ENCODE results near the gene CHD1.

CHD1 gene

DNA sequence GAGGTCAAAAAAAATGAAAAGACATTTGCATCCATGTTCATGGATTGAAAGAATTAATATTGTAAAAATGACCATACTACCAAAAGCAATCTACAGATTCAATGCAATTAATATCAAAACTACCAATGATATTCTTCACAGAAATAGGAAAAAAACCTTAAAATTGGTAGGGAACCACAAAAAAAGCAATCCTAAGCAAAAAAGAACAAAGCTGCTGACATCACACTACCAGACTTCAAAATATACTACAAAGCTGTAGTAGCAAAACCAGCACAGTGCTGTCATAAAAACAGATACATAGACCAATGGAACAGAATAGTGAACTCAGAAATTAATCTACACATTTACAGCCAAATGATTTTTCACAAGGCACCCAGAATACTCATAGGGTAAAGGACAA, 121.0 kb downstream of the CHD1 start:
- DNase-seq (ENCODE audit: low read depth in 2 of 2) = no peak

DNA sequence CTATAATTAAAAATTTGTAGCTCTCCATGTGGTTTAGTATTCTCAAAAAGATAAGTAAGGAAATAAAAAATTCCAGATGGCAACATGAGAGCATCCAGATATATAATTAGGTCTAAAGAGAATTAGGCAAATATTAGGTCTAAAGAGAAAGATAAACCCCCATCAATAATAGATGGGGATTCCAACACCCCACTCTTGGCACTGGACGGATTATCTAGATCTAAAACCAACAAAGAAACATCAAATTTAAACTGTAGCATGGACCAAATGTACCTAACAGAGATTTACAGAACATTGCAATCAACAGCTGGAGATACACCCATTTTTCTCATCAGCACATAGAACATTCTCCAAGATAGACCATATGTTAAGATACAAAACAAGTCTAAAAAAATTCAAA, 123.7 kb downstream of the CHD1 start:
- DNase-seq (ENCODE audit: low read depth in 2 of 2) = no peak

DNA sequence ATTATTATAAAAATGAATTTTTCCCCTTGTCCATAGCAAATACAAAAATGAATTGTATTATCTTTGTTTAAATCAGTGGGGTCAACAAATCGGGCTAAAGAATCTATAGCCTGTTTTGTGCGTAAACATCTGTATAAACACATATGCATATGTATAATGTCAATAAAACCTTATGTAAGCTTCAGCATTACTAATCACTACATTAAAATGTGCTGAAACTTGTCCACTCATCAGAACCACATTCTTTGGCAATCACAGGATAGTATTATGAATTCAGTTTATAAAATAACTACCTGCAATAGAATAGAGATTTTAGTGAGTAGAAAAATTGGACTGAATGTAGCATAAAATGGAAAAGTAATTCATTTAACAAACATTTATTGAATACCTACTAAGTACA, 124.7 kb downstream of the CHD1 start:
- DNase-seq (ENCODE audit: low read depth in 2 of 2) = no peak
